HG03575 (cell line): Measurements from ENCODE around the gene TRAPPC5.

Source experiments
- ATAC-seq: cut with Tn5 transposase; IDR thresholded peaks from one replicate; pipeline ENCODE4 v1.9.1; 2021; ENCODE audit not compliant: unreplicated experiment, insufficient number of reproducible peaks, low FRiP score; ENCODE audit errors: extremely low read depth

The TRAPPC5 gene

GRCh38 chr19:7720351-7720750 is 39.7 kb downstream of the TRAPPC5 start:
- ATAC-seq = no peak

DNA sequence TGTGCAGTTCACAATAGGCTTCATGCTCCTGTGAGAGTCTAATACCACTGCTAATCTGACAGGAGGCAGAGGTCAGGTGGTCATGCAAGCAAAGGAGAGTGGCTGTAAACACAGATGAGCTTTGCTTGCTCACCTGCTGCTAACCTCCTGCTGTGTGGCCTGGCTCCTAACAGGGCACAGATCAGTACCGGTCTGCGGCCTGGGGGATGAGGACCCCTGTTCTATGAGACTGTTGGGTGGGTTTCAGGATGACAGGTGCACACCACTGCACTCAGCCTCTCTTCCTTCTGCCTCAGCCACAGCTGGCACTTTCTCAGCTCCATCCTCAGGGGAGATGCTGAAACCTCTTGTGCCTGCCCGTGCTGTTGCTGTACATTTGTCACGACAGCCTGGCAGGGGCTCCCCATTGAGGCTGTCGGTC is 41.6 kb downstream of the TRAPPC5 start:
- ATAC-seq = no peak

- no peak for ATAC-seq
Measured at GRCh38 chr19:7725791-7726190, 45.2 kb downstream of the TRAPPC5 start.

GRCh38 chr19:7729211-7729610 is 48.6 kb downstream of the TRAPPC5 start:
- no peak for ATAC-seq

- no peak for ATAC-seq
Measured at GRCh38 chr19:7729831-7730285, 49.2 kb downstream of the TRAPPC5 start.

DNA sequence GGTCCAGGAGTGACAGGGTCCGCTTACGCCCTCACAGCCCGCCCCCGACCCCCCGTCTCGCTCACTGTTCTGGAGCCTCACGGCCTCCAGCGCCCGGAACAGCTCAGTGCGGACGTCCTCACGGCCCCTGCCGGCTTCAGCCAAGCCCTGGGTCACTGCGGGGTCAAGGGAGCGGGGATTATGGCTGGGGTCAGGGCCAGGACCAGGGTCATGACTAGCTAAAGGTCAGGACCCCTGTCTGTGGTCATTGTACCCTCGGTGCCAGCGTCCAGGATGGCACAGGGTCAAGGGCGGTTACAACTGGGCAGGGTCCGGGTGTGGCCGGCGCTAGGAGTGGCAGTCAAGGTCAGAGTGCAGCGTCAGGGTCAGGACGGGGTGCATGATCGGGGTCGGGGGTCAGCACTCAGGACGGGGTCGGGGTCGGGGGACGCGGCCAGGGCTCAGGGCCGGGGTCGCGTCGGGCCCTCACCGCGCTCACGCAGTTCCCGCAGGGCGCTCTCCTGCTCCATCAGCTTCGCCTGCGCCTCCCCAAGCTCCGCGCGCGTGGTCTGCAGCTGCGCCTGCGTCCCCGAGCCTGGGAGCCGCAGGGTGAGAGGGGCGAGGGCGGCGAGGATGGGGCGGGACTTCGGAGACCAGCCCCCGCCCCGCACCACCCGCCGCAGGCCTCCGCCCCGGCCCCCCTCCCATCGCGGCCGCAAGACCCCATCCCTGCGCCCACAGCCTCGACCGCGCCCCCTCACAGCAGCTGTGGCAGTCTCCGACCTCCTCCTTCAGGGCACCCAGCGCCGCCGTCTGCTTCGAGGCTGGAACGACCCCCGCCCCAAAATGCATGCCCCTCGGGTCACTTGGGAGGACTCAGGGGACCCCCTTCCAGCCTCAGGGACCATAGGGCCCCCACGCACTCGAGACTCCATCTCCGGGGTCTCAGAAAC is 49.9 kb downstream of the TRAPPC5 start:
- no peak for ATAC-seq

- no peak for ATAC-seq
Measured at GRCh38 chr19:7731218-7731595, 50.6 kb downstream of the TRAPPC5 start.

GRCh38 chr19:7731615-7732014 is 51.0 kb downstream of the TRAPPC5 start:
- ATAC-seq = no peak

DNA sequence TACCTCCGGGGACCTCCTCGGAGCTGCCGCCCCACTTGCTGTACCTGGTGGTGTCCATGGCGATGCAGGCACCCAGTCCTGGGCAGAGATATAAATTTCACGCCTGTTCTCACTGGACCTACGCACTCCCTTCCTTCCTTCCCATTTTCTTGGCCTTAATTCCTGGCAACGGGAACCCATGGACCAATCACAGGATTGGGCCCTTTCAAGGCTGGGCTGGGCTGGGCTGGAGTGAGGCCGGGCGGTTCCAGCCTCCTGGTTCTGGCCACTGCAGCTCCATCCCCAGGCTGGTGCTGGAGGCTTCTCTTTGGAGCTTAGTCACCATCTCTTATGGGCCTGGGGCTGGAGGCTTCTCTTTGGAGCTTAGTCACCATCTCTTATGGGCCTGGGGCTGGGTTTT is 51.4 kb downstream of the TRAPPC5 start, which contains the start of gene CLEC4G:
TSS of gene CLEC4G (minus strand) at position 66 of the 400 bp plus-strand sequence. CDS start at position 58, 8 bp downstream.
- no peak for ATAC-seq

DNA sequence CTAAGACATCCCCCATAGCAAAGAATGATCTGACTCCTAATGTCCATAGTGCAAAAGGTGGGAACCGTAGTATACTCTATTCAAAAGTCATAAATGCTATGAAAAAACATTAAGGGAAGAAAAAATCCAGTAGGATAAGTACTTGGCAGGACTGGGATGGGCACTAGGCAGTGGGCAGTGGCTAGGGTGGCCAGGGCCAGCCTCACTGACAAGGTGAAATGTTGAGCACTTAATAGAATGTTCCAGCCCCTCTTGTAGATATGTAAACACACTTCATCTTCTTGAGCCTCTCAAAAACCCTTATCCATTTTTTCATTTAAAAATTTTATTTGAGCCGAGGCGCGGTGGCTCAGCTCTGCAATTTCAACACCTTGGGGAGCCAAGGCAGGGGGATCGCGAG is 52.7 kb downstream of the TRAPPC5 start:
- no peak for ATAC-seq

DNA sequence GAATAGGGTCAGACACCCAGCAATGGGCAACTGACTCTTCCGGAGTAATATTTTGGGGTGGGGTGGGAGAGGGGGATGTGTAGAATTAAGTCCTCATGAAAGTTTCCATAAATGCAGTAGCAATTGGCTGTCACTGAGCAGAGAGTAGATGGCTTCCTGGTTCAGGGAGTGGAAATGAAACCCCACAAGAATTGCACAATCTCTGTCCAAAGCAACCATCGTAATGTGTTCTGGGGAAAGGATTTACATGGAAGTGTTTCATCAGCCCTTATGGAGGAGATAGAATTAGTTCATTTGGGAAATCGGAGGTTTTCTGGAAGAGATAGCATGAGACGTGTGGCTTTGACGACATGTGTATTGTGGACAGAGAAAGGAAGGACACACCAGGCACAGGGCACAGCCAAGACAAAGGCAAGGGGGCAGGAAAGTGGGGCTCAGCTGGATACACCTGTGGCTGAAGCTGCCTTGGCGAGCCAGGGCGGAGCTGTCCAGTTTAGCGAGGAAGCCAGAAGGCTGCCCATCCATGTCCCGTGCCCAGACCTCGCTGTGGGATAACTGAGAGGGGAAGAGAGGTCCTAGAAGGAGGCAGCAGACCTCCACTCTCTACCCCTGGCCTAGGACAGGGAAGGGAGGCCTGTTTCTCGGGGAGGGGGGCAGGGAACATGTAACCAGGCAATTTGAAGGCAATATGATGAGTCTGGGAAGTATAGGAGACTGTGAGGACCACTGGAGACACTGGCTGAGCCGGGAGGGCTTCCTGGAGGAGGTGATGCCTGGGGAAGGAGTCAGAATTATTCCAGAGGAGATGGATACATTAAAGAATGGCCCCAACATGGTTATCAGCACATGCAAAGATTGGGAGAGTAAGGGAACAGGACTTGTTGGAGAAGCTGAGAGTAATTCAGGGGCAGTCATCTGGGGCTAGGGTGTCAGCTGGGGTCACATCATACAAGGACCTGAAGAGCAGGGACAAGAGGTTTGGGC is 53.9 kb downstream of the TRAPPC5 start:
- ATAC-seq = no peak

DNA sequence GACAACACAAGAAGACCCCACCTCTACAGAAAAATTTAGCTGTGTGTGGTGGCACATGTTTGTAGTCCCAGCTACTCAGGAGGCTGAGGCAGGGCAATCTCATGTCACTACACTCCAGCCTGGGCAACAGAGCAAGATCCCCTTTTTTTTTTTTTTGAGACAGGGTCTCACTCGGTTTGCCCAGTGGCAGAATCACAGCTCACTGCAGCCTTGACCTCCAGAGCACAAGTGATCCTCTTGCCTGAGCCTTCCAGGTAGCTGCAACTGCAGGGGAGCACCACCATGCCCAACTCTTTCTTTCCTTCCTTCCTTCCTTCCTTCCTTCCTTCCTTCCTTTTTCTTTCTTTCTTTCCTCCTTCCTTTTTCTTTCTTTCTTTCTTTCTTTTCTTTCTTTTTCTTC is 55.5 kb downstream of the TRAPPC5 start:
- ATAC-seq = no peak

DNA sequence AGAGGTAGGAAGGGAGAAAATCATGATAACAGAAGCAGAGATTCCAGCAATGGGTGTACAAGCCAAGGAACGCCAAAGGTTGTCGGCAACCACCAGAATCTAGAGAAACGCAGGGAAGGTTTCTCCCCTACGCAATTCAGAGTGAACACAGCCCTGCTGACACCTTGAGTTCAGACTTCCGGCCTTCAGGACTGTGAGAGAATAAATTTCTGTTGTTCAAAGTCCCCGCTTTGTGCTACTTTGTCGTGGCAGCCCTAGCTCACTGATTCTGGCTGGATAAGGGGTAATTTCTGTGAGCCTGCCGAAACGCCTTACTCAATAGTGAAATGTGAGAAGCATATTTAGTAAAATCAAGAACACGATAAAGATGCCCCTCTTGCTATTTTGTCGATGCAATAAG is 56.6 kb downstream of the TRAPPC5 start:
- ATAC-seq = no peak
